T-helper 17 cell (primary cell): ENCODE measurements around the gene SLC22A16. TPM values are rescaled to one million over a fixed set of nuclear protein-coding genes. Genes with fewer than 3 reads are reported as not detected.

Source experiments
- ATAC-seq: fragments of 150-1000 bp; cut with Tn5 transposase; 2 replicates; pipeline ENCODE4 v1.10.0; 2021; ENCODE audit warnings: mild to moderate bottlenecking, moderate library complexity
- DNase-seq, 3 donors: peaks; one replicate each; pipeline versions ENCODE4 v3.0.0 to v3.0.0-alpha.2; 2020 to 2021
- H3K9me3 ChIP-seq: one replicate; pipeline ENCODE4 v1.7.0; 2013; ENCODE audit warnings: low read length, mild to moderate bottlenecking; ENCODE audit not compliant: control insufficient read depth, poor library complexity, severe bottlenecking
- H3K27ac Mint-ChIP-seq: one replicate; pipeline ENCODE4 v1.8.0; 2022; ENCODE audit warnings: mild to moderate bottlenecking, moderate library complexity, mixed read lengths
- H3K27me3 Mint-ChIP-seq: one replicate; pipeline ENCODE4 v1.8.0; 2022; ENCODE audit warnings: mixed read lengths
- H3K36me3 Mint-ChIP-seq: one replicate; pipeline ENCODE4 v1.8.0; 2022; ENCODE audit warnings: low read depth, mixed read lengths
- H3K4me1 Mint-ChIP-seq: one replicate; pipeline ENCODE4 v1.8.0; 2022; ENCODE audit warnings: mild to moderate bottlenecking, mixed read lengths
- H3K4me3 Mint-ChIP-seq: one replicate; pipeline ENCODE4 v1.8.0; 2022; ENCODE audit warnings: mild to moderate bottlenecking, moderate library complexity, mixed read lengths
- total RNA-seq, 4 donors: library from RNA in 2 of 4; stranded (reverse) in 2 of 4; gene quantifications; one replicate each; pipeline ENCODE4 v1.2.3 and lab custom pipeline; 2022 to 2026

SLC22A16 gene
- total RNA-seq, 2 donors from 2014 or later = not detected

GRCh38 chr6:110425816-110426215 lies 50.6 kb downstream of the SLC22A16 start:
- Mint-ChIP-seq H3K27ac (no peak overlapping the region), H3K36me3 (no peaks in the 10 kb centered on the region), H3K4me1 (no peaks in the 10 kb centered on the region), H3K27me3 (peaks cover 59% of the 10 kb centered on the region), H3K4me3 (no peak overlapping the region)
- DNase-seq = no peak
- H3K9me3 ChIP-seq = no peaks in the 10 kb centered on the region
- no peak for ATAC-seq

- H3K36me3 Mint-ChIP-seq = no peaks in the 10 kb centered on the region
- H3K27me3 Mint-ChIP-seq = peaks cover 69% of the 10 kb centered on the region
Measured at GRCh38 chr6:110422444-110422822, 54.0 kb downstream of the SLC22A16 start.

GRCh38 chr6:110421749-110422443 lies 54.5 kb downstream of the SLC22A16 start:
- no peaks in the 10 kb centered on the region for H3K9me3 ChIP-seq
- H3K27me3 Mint-ChIP-seq = peaks cover 69% of the 10 kb centered on the region
- no peak for DNase-seq
- H3K27ac Mint-ChIP-seq = no peak overlapping the region
- no peak overlapping the region for H3K4me3 Mint-ChIP-seq
- no peaks in the 10 kb centered on the region for H3K4me1 Mint-ChIP-seq
- no peak for ATAC-seq
- H3K36me3 Mint-ChIP-seq = no peaks in the 10 kb centered on the region

More at GRCh38 chr6:110422444-110422822, 54.0 kb downstream of the SLC22A16 start:
- H3K4me3 Mint-ChIP-seq = no peak overlapping the region
- no peaks in the 10 kb centered on the region for H3K4me1 Mint-ChIP-seq
- DNase-seq = no peak
- H3K27ac Mint-ChIP-seq = no peak overlapping the region
- no peak for ATAC-seq
- no peaks in the 10 kb centered on the region for H3K9me3 ChIP-seq

GRCh38 chr6:110419028-110419739 lies 57.2 kb downstream of the SLC22A16 start:
- H3K36me3 Mint-ChIP-seq = no peaks in the 10 kb centered on the region
- H3K9me3 ChIP-seq = no peaks in the 10 kb centered on the region
- no peak overlapping the region for H3K27ac Mint-ChIP-seq
- DNase-seq = no peak
- H3K27me3 Mint-ChIP-seq = peaks cover 46% of the 10 kb centered on the region
- no peak for ATAC-seq
- no peak overlapping the region for H3K4me3 Mint-ChIP-seq
- peaks cover 10% of the 10 kb centered on the region for H3K4me1 Mint-ChIP-seq

- H3K4me1 Mint-ChIP-seq = peaks cover 10% of the 10 kb centered on the region
- H3K36me3 Mint-ChIP-seq = no peaks in the 10 kb centered on the region
- ATAC-seq (no peak), DNase-seq (no peak)
- no peak overlapping the region for H3K27ac Mint-ChIP-seq
- no peak overlapping the region for H3K4me3 Mint-ChIP-seq
- peaks cover 43% of the 10 kb centered on the region for H3K27me3 Mint-ChIP-seq
- no peaks in the 10 kb centered on the region for H3K9me3 ChIP-seq
Measured at GRCh38 chr6:110418594-110418993, 57.8 kb downstream of the SLC22A16 start.

- H3K27me3 Mint-ChIP-seq = peaks cover 50% of the 10 kb centered on the region
- H3K36me3 Mint-ChIP-seq = no peaks in the 10 kb centered on the region
- H3K27ac Mint-ChIP-seq = no peak within 1 kb of the TSS
- H3K4me1 Mint-ChIP-seq = peaks cover 10% of the 10 kb centered on the region
- no peaks in the 10 kb centered on the region for H3K9me3 ChIP-seq
- H3K4me3 Mint-ChIP-seq = no peak within 1 kb of the TSS
- ATAC-seq (peak; percentile 28), DNase-seq (no peak)
Measured at GRCh38 chr6:110415086-110415916, 61.1 kb downstream of the SLC22A16 start, which contains the start of gene DDO. TSS of gene DDO (minus strand) at chr6:110415575. CDS start at chr6:110413462, 2,113 bp downstream.

- Mint-ChIP-seq H3K36me3 (no peaks in the 10 kb centered on the region), H3K27ac (no peak overlapping the region)
Measured at GRCh38 chr6:110414669-110415068, 61.7 kb downstream of the SLC22A16 start.

GRCh38 chr6:110412360-110412759 lies 64.1 kb downstream of the SLC22A16 start:
- Mint-ChIP-seq H3K4me3 (no peak overlapping the region), H3K27me3 (peaks cover 31% of the 10 kb centered on the region), H3K4me1 (peaks cover 10% of the 10 kb centered on the region)

More at GRCh38 chr6:110414669-110415068, 61.7 kb downstream of the SLC22A16 start:
- ATAC-seq (no peak), DNase-seq (no peak)
- no peaks in the 10 kb centered on the region for H3K9me3 ChIP-seq
- Mint-ChIP-seq H3K4me3 (no peak overlapping the region), H3K27me3 (peaks cover 50% of the 10 kb centered on the region), H3K4me1 (peaks cover 10% of the 10 kb centered on the region)

GRCh38 chr6:110410511-110410910 lies 65.9 kb downstream of the SLC22A16 start:
- Mint-ChIP-seq H3K27me3 (peaks cover 29% of the 10 kb centered on the region), H3K4me3 (no peak overlapping the region), H3K4me1 (peaks cover 7% of the 10 kb centered on the region), H3K27ac (no peak overlapping the region), H3K36me3 (no peaks in the 10 kb centered on the region)
- ATAC-seq = no peak
- no peak for DNase-seq
- no peaks in the 10 kb centered on the region for H3K9me3 ChIP-seq

More at GRCh38 chr6:110412360-110412759, 64.1 kb downstream of the SLC22A16 start:
- DNase-seq = no peak
- ATAC-seq = no peak
- no peaks in the 10 kb centered on the region for H3K36me3 Mint-ChIP-seq
- no peak overlapping the region for H3K27ac Mint-ChIP-seq
- no peaks in the 10 kb centered on the region for H3K9me3 ChIP-seq

- Mint-ChIP-seq H3K27me3 (peaks cover 29% of the 10 kb centered on the region), H3K27ac (no peak overlapping the region), H3K36me3 (no peaks in the 10 kb centered on the region), H3K4me1 (peaks cover under 1% of the 10 kb centered on the region), H3K4me3 (no peak overlapping the region)
- ATAC-seq (no peak), DNase-seq (no peak)
- no peaks in the 10 kb centered on the region for H3K9me3 ChIP-seq
Measured at GRCh38 chr6:110409794-110410193, 66.6 kb downstream of the SLC22A16 start.

- Mint-ChIP-seq H3K36me3 (no peaks in the 10 kb centered on the region), H3K27ac (no peak overlapping the region), H3K4me1 (no peaks in the 10 kb centered on the region), H3K4me3 (no peak overlapping the region), H3K27me3 (peaks cover 34% of the 10 kb centered on the region)
- no peaks in the 10 kb centered on the region for H3K9me3 ChIP-seq
- no peak for ATAC-seq
- no peak for DNase-seq
Measured at GRCh38 chr6:110408901-110409300, 67.5 kb downstream of the SLC22A16 start.

GRCh38 chr6:110404607-110405006 lies 71.8 kb downstream of the SLC22A16 start:
- Mint-ChIP-seq H3K4me3 (no peak overlapping the region), H3K27ac (no peak overlapping the region), H3K36me3 (no peaks in the 10 kb centered on the region), H3K4me1 (peaks cover 2% of the 10 kb centered on the region), H3K27me3 (peaks cover 36% of the 10 kb centered on the region)
- ATAC-seq (no peak), DNase-seq (no peak)
- no peaks in the 10 kb centered on the region for H3K9me3 ChIP-seq

- no peak overlapping the region for H3K4me3 Mint-ChIP-seq
- peaks cover 4% of the 10 kb centered on the region for H3K4me1 Mint-ChIP-seq
- no peaks in the 10 kb centered on the region for H3K9me3 ChIP-seq
- no peak for ATAC-seq
- no peaks in the 10 kb centered on the region for H3K36me3 Mint-ChIP-seq
- peaks cover 45% of the 10 kb centered on the region for H3K27me3 Mint-ChIP-seq
- H3K27ac Mint-ChIP-seq = no peak overlapping the region
- DNase-seq = no peak
Measured at GRCh38 chr6:110401585-110402176, 74.7 kb downstream of the SLC22A16 start.
